GM19099 (cell line): ENCODE results near the gene DMD.

ENCODE experiments used
- POLR2A ChIP-seq: IDR thresholded peaks from 3 replicates; pipeline ENCODE4 v1.6.1; 2011; ENCODE audit warnings: low read depth; ENCODE audit not compliant: insufficient read length; ENCODE audit errors: extremely low read depth

The DMD gene

DNA sequence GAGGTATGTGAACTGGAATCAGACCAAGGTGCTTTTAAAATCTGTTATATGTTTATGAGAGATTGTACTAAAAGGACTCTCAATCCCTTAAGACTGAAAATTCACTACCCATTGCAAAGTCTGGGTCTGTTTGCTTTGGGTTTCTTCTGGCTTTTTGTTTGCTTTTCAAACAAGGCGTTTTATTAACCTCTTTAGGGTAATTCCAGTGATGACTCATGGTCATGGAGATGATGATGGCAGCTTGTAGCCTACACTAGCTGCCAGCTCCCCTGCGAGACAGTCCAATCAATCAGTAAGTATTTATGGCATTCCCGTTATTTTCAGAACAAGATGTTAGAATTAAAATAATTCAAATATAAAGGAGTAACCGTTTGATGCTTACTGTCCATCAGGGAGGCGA, 1495.7 kb downstream of the DMD start:
- TF ChIP-seq POLR2A, result no peak

DNA sequence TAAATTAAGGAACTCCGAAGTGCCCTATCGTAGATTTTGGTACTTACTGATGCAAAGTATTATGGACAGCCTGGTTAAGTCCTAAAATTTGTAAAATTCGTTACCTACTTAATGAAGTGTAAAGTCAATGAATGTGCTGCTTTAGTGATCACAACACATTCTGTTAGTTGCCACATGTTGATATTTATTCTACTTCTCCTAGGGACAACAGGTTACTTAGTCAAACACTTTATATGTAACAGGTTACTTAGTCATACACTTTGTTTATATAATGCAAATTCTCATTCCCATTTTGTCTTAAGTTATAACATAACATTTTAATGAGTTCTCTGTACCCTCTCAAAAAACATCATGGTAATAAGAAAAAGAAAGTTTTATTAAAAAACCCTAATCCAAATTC, 1496.6 kb downstream of the DMD start:
- TF ChIP-seq POLR2A, result no peak

DNA sequence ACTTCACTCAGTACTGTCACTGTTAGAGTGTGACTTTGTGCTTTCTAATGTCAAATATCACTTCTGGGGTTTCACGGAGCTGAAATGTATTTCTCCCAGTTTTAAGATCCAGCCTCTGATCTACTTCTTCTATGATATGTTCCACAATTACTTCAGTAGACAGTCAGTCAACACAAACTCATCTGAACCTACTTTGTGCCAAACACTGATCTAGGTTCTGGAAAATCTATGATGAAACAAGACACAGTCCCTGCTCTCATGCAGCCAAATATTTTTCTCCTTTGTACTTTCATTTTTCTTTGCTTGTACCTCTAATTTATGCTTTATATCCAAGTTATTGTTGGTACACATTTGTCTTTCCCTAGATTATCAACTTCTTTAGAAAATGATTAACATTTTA, 1498.2 kb downstream of the DMD start:
- TF ChIP-seq POLR2A, result no peak

DNA sequence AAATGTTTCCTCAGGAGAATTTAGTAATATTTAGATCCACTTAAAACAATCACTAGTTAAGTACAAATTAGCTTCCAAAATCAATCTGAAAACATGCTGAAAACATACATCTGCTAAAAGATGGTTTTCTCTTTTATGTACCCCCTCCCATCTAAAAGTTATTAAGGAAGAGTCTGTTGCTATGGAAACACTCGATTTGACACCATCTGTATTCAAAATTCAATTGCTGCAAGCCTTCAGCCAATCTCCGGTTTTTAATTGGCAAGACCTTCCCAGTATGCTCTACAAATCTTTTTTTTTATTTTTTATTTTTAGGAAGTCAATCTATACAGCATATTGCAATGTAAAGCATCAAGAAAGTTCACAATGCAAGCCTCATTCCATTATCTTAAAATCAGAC, 1500.2 kb downstream of the DMD start:
- TF ChIP-seq POLR2A, result no peak

DNA sequence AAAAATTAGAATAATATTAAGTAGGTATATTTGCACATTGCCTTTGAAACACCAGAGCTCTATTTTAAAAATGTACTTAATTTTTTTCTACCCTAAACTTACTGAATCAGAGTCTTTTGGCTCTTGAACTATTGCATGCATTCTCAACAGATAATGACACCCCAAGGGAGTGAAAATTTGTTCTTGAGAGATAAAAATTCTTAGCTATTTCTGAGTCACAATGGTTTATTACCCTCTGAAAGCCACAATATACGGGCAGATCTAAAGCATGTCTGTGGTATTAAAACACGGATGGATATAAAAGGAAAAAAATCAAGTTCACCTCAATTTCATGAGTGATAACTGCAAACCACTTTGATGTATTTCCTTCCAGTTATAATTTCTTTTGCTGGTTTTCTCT, 1503.2 kb downstream of the DMD start:
- no peak for TF ChIP-seq POLR2A

DNA sequence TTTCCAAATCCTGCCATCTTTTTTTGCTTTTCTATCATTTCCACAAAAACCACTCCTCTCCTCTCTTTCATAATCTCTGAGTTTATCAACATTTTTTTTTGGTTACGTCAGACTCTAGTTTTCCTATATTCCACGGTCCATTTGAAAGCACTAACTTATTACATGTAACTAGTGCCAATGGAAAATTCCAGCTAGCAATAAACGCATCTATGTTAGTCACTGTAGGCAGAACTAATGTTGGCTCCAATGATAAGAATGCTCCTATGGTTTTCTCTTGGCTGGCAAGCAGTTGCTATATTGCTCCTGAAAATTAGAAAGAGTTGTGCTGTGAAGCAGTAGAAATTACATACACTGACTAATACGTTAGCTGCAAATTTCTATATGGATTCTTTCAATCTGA, 1504.9 kb downstream of the DMD start:
- TF ChIP-seq POLR2A, result no peak

DNA sequence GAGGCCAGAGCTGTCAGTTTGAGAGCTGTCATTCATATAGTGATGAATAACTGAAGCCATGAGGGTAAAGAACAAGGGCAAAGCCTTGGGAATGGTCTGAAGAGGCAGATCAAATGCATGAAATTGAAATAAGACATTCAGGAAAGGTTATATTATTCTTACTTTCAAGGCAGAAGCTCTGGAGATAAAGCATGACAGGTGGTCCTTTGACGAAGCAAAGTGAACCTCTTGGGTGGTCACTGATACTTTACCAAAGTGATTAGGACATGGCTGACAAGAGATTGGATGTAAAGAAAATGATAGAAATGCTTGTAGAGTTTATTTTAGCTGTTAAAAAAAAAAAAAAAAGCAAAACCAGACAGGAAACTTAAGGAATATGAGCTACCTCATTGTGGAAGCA, 1505.5 kb downstream of the DMD start:
- no peak for TF ChIP-seq POLR2A

DNA sequence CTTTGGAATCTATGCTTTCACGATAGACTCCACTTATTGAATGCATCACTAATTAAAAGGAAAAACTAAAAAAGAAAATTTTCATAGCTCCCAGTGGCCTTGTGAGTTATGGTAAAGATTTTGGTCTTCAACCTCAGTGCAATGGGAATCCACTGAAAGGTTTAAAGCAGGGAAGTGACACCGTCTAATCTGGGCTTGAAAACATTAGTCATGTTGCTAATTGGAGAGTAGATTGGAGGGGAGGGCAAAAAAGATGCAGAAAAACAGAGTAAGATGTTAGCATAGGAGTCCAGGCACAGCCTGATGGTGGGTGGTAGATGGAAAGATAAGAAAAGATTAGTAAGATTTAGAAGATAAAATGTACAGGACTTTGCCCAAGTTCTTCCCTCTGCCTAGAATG, 1506.4 kb downstream of the DMD start:
- TF ChIP-seq POLR2A, result no peak

DNA sequence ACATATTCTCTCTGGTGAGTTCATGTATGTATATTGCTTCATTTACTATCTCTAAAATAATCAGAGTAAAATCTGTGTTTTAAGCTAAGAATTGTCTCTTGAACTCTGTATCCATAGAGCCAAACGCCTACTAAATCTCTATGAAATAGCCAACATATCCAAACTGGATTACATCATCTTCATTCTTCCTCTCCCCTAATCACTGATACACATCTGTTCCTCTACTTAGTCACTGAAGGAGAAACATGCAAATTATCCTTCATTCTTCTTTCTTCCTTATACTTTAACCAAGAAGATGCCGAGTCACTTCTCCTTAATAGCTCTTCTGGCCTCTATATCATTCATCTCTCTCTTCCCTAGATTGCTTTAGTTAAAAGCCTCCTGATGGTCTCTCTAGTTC, 1509.1 kb downstream of the DMD start:
- no peak for TF ChIP-seq POLR2A

DNA sequence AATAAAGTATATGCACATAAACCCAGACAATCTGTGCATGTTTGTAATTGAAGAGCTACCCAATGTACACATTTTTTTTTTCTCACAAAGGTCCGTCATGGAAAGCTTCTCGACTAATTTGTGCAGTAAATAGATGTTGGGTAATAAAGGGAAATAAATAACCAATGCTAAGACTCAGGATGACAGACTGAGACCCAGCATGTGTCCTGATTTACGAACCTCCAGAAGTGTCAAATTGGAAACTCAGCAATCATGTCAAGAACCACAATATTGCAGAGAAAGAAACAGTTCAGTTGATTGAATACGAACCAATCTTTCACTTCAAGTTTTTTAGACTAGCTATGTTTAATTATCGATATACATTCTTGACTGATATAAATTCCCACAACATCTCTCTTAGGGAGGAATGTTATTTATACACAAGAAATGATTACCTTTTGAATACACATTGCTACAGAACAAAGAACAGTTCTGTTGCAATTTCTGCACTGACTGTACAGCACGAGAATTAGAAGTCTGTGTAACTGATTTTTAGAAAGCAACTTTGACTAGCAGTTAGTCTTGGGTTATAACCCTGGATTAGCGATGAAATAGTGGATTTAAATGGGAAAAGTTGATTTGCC, 1513.9 kb downstream of the DMD start:
- no peak for TF ChIP-seq POLR2A

DNA sequence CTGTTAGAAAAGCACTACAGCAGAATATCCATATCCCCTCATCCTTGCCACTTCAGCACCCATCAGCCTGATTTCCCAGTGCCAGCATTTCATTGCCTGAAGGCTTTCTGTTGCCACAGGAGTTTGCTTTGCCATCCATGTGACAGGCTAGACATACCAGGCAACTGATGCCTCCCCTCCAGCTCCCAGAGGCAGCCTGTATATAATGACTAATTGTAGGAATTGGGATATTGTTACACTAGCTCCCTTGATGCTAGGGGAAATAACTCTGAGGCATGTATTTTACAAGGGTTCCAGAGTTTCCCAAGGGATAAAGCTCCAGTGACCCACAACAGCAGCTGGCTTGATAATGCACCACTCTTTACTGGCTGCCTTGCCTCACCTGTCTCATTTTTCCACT, 1531.5 kb downstream of the DMD start:
- no peak for TF ChIP-seq POLR2A

DNA sequence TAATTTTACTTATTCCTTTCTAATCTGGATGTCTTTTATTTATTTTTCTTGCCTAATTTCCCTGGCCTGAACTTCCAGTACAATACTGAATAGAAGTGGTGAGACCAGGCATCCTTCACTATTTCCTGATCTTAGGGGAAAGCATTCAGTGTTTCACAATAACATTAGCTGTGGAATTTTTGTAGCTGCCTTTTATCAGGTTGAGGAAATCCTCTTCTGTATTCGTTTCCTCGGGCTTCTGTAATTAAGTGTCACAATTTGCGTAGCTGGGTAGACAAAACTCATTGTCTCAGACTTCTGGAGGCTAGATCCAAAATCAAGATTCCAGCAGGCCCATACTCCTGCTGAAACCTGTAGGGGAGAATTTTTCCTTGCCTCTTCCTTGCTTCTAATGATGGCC, 1541.1 kb downstream of the DMD start:
- TF ChIP-seq POLR2A, result no peak

DNA sequence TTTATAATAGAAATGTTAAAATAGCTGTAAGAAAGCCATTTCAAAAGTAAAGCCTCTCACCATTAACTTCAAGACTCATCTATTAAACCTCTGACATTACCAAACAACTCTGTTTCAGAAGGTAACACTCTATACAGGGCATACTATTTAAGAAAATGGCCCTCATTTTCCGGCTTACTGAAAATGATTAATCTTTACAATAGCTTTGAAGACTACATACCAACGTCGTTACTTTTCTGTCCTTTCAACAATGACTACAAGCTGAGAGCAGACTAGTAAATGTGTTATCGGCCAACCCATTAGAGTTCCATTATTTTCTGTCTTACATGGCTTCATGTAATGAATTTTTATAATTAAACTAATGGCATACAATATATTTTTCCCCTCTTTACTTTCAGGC, 1545.9 kb downstream of the DMD start:
- TF ChIP-seq POLR2A, result no peak

DNA sequence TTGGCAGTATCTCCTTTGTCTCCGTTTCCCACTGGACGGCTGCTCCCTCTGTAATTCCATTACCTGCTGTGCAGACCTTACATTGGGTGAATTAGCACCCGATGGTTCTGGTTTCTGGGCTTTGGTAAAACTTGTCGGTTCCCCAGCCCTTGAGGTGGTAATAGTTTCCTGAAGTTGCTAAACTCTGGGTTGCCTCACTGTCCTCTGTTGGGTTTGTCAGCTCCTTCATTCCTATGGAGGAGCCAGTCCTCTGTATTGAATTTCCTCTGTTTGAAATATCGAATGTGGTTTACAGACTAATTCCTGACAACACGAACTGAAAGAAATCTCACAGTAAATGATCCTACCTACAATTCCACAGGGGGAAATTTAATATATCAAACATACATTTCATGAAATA, 1548.2 kb downstream of the DMD start:
- TF ChIP-seq POLR2A, result no peak

DNA sequence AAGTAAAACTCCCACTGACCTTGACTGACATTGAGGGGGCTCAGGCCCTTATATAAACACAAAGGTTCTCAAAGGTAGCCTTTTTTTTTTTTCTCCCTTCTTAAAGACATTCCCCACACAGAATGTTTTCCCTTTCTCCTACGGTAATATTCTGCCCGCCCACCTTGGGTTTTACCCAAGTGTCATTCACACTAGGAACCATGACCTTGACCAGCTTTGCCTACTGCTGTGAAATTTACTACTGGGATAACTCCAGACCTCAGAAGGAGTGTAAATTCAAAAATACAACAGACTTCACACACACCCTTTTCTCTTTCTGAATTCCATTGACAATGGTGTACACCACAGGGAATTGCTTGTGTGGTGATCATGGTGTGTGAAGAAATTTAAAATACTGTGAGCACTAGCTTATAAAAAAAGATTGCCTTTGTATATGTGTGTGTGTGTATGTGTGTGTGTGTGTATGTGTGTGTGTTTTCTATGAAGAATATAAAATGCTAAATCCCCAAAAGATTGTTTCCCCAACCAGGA, 1550.0 kb downstream of the DMD start:
- TF ChIP-seq POLR2A, result no peak

DNA sequence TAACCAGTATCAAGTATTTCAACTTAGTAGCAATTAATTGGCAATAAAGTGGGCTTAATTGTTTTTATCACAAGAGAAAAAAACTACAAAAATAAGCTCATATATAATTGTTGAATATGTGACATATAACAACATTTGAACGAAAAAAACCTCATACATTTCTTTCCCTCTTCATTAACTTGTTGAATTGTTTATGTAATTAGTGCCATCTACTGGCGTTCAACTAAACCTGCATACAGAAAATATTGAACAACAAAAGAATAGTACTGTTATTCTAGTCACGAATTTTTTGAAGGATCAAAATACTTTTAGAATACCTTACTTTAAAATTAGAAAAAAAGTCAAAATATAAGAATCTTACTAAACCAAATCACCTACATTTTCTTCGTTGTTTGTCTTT, 1553.0 kb downstream of the DMD start:
- TF ChIP-seq POLR2A, result no peak

DNA sequence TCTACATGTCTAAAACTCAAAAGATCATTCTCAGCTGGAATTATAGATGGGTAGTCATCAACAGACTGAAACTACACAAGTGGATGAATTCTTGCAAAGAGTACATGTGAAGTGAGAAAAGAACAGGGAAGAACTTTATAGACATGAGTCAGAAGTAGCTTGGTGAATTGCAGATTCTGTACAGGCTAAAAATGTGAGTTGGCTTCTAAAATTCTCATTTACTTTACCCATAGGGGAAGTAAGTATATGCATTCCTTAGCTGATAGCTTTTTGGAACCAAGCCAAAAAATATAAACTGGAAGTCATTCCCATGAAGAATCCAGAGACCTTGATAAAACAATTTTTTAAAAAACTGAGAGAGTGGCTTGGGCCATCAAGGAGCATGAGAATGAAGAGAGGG, 1555.3 kb downstream of the DMD start:
- TF ChIP-seq POLR2A, result no peak

DNA sequence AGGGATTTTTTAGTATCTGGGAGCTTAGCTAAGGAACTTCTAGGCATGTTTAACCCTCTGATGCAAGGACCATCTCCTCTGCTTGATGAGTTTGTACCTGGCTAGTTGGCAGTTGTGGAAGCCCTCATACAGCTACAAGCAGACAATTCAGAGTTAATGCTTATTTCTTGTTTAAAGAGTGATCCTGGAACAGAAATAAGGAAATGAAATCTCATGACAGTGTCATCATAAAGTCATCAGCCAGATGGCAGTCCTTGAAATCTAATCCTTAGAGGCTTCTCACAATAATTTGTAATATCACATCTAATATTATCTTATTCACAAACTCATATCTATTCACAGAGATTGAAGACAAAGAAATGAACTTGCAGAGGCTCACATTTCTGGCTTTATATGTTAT, 1557.9 kb downstream of the DMD start:
- no peak for TF ChIP-seq POLR2A

DNA sequence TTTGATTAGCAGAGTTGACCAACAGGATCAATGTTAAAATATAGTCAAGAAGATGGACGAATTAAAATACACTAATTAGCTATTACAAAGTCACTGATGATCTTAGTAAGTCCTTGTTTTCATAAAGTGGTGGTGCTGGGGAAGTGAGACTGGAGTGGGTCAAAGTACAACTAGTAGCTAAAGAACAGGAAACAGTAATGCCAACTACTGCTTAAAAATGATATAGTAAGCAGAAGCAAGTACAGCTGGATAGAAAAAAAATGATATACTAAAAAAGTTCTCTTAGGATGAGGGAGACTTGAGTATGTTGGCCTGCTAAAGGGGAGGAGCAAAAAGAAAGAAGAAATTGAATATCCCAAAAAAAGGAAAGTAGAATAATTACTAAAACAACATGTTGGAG, 1558.7 kb downstream of the DMD start:
- TF ChIP-seq POLR2A, result no peak
